Erythroblast (primary cell): ENCODE data around the gene COL1A2.

Source experiments
- GATA1 ChIP-seq: IDR thresholded peaks from 2 replicates; pipeline ENCODE4 v1.6.1; 2011; ENCODE audit warnings: low read depth, mild to moderate bottlenecking, control low read depth, low read length, moderate library complexity
- POLR2A ChIP-seq: IDR thresholded peaks from 2 replicates; pipeline ENCODE4 v1.6.1; 2011; ENCODE audit warnings: mild to moderate bottlenecking, low read length

DNA sequence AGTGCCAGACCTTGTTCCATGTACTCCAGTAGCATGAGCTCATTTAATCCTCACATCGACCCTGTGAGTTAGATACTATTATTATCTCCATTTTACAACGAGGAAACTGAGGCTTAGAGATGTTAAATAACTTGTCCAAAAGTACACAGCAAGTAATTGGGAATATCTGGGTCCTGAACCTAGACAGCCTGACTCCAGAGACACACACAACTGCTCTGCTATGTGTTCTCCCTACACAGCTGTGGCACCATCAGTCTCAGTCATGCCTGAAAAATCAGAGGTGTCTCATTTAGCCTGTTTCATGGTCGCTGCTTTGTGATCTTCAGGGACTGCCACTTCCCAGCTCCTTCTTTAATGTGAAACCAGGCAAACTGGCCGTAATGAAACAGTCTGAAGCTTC lies 56.5 kb downstream of the COL1A2 start:
- TF ChIP-seq POLR2A (no peak), GATA1 (no peak)
